MCF 10A (cell line): ENCODE results near the gene CEMIP. TPM values are rescaled to one million over a fixed set of nuclear protein-coding genes. Genes with fewer than 3 reads are reported as not detected.
A peak's percentile ranks its signal among the peaks of the same experiment; 100 is the strongest.

Source experiments
- BruUV-seq: library from RNA; stranded (reverse); fragments of 400-500 nt; replicated peaks from 2 replicates; lab custom pipeline; 2021; lab: Mats Ljungman, UMichigan
- CTCF ChIA-PET: fragments of 300-600 bp; sonication (Branson Sonifier 250); formaldehyde crosslinking; extraction: SDS; loops from one replicate; lab custom pipeline; 2021; ENCODE audit warnings: antibody characterized with exemption, inconsistent platforms; lab: Yijun Ruan, JAX
- POLR2A ChIA-PET: fragments of 300-600, 350-650 bp; sonication (Branson Sonifier 250); formaldehyde crosslinking; extraction: SDS; loops from one replicate; lab custom pipeline; 2020; ENCODE audit warnings: antibody characterized with exemption, inconsistent platforms; lab: Yijun Ruan, JAX
- DNase-seq: peaks from one replicate; pipeline ENCODE4 v3.0.0-alpha.2; 2018; ENCODE audit not compliant: unreplicated experiment
- H3K27ac Mint-ChIP-seq: one replicate; pipeline ENCODE4 v1.8.0; 2022; ENCODE audit warnings: mild to moderate bottlenecking, low read depth, mixed read lengths; ENCODE audit not compliant: unreplicated experiment
- H3K27me3 Mint-ChIP-seq: one replicate; pipeline ENCODE4 v1.8.0; 2022; ENCODE audit warnings: mixed read lengths; ENCODE audit not compliant: insufficient read depth, unreplicated experiment
- H3K36me3 Mint-ChIP-seq: one replicate; pipeline ENCODE4 v1.8.0; 2022; ENCODE audit warnings: mild to moderate bottlenecking, moderate library complexity, mixed read lengths; ENCODE audit not compliant: insufficient read depth, unreplicated experiment
- H3K4me1 Mint-ChIP-seq: one replicate; pipeline ENCODE4 v1.8.0; 2022; ENCODE audit warnings: mixed read lengths; ENCODE audit not compliant: insufficient read depth, unreplicated experiment
- H3K4me3 Mint-ChIP-seq: one replicate; pipeline ENCODE4 v1.8.0; 2022; ENCODE audit warnings: mild to moderate bottlenecking, moderate library complexity, mixed read lengths; ENCODE audit not compliant: unreplicated experiment
- H3K9me3 Mint-ChIP-seq: one replicate; pipeline ENCODE4 v1.8.0; 2022; ENCODE audit warnings: mixed read lengths; ENCODE audit not compliant: unreplicated experiment
- intact Hi-C: fragments of 100-400 bp; cut with micrococcal nuclease; formaldehyde crosslinking; loops from 2 replicates; pipeline ENCODE4 v1.14.1; 2022
- total RNA-seq: library from RNA; stranded (reverse); gene quantifications from 2 replicates; pipeline ENCODE4 v1.2.3, GENCODE V29; 2022
- TF ChIP-seq, protein P1 (sequence below): fragments of 200-600 bp; IDR thresholded peaks from one replicate; pipeline ENCODE4 v1.8.0; 2022; ENCODE audit warnings: antibody characterized with exemption, mild to moderate bottlenecking; ENCODE audit not compliant: unreplicated experiment

The CEMIP gene
- total RNA-seq, 1 experiment from 2014 or later, result 0.14 TPM

DNA sequence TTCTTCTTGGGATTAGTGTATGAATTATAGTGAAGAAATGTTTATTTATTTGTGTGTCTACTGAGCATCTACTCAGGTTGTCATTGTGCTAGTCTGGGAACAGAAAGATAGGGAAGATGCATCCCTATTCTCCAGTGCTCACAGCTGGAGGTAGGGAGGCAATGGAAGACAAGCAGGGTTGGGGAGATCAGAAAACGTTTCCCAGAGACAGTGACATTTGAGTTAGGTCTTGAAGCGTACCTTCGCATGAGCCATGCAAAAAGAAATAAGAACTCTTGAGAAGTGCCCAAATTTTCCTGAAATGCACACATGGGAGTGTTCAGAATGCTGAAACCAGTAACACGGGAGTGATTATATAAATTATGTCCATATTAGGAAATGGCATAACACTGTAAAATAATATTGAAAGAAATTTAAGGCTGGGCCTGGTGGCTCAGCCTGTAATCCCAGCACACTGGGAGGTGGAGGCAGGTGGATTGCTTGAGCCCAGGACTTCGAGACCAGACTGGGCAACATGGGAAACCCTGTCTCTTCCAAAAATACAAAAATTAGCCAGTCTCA, 5.3 kb upstream of the CEMIP start:
- Mint-ChIP-seq H3K27ac (no peak overlapping the region), H3K4me1 (peaks cover 10% of the 10 kb centered on the region), H3K9me3 (no peaks in the 10 kb centered on the region), H3K27me3 (no peaks in the 10 kb centered on the region), H3K4me3 (no peak overlapping the region), H3K36me3 (no peaks in the 10 kb centered on the region)
- intact Hi-C loops, result no loop called here
- no peak for DNase-seq
- TF ChIP-seq, protein P1, sequence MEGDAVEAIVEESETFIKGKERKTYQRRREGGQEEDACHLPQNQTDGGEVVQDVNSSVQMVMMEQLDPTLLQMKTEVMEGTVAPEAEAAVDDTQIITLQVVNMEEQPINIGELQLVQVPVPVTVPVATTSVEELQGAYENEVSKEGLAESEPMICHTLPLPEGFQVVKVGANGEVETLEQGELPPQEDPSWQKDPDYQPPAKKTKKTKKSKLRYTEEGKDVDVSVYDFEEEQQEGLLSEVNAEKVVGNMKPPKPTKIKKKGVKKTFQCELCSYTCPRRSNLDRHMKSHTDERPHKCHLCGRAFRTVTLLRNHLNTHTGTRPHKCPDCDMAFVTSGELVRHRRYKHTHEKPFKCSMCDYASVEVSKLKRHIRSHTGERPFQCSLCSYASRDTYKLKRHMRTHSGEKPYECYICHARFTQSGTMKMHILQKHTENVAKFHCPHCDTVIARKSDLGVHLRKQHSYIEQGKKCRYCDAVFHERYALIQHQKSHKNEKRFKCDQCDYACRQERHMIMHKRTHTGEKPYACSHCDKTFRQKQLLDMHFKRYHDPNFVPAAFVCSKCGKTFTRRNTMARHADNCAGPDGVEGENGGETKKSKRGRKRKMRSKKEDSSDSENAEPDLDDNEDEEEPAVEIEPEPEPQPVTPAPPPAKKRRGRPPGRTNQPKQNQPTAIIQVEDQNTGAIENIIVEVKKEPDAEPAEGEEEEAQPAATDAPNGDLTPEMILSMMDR, result no peak
- no TSS peak for BruUV-seq
- POLR2A ChIA-PET, result no interaction called here
- CTCF ChIA-PET, result interaction anchor here (0.6 to 1.4 kb wide), 2 partner anchors 196 to 1922 kb away, joined by 4 to 5 read pairs; no protein-coding TSS in a partner anchor

DNA sequence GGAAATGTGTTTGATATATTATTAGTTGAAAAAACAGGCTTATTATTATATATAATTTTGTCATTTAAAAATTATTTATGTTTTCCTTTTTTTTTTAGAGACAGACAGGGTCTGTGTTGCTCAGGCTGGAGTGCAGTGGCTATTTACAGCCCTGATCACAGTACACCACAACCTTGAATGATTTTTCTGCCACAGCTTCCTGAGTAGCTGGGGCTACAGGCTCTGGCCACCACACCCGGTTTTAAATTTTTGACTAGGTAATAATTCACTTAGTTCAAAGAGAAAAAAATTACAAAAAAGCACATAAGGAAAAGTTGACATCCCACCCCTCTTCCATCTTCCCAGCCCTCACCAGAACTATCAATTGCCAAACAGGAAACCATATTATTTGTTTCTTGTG, 4.7 kb upstream of the CEMIP start:
- H3K36me3 Mint-ChIP-seq, result no peaks in the 10 kb centered on the region
- TF ChIP-seq, protein P1, result no peak
- no peak overlapping the region for H3K27ac Mint-ChIP-seq
- DNase-seq, result no peak
- ChIA-PET POLR2A (interaction anchor here (1.0 kb wide), 1 partner anchor 194 kb away, joined by 5 read pairs; no protein-coding TSS in a partner anchor), CTCF (interaction anchor here (0.6 to 6.9 kb wide), 5 partner anchors 78 to 209 kb away, joined by 3 to 260 read pairs (median 9); no protein-coding TSS in a partner anchor)
- H3K4me1 Mint-ChIP-seq, result peaks cover 11% of the 10 kb centered on the region
- no peaks in the 10 kb centered on the region for H3K27me3 Mint-ChIP-seq
- no peak overlapping the region for H3K4me3 Mint-ChIP-seq
- intact Hi-C loops, result no loop called here
- no peaks in the 10 kb centered on the region for H3K9me3 Mint-ChIP-seq
- no TSS peak for BruUV-seq

DNA sequence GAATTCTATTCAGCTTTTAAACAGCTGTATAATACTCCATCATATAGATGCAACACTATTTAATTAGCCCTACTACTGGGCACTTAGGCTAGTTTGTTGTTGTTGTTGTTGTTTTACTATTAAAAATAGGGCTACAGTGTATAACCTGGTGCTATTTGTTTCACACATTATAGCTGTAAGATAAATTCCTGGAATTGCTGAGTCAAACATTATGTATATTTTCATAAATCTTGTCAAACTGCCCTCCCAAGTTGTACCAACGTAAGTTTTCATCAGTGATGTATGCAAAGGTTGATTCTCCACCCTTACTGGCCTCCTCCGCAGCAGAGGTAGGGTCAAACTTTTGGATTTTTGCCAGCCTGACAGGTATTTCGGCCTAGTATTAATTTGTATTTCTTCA, 3.8 kb upstream of the CEMIP start:
- Mint-ChIP-seq H3K4me1 (peaks cover 20% of the 10 kb centered on the region), H3K9me3 (no peaks in the 10 kb centered on the region), H3K27ac (no peak overlapping the region), H3K36me3 (no peaks in the 10 kb centered on the region), H3K4me3 (no peak overlapping the region), H3K27me3 (no peaks in the 10 kb centered on the region)
- intact Hi-C loops, result no loop called here
- TF ChIP-seq, protein P1, result no peak
- BruUV-seq, result no TSS peak
- no peak for DNase-seq
- ChIA-PET CTCF (interaction anchor here (0.6 to 6.9 kb wide), 13 partner anchors 33 to 318 kb away, joined by 3 to 260 read pairs (median 6); no protein-coding TSS in a partner anchor), POLR2A (interaction anchor here (0.7 to 3.3 kb wide), 5 partner anchors 80 to 207 kb away, joined by 3 to 33 read pairs (median 5); partner anchors contain the start of gene ABHD17C)

DNA sequence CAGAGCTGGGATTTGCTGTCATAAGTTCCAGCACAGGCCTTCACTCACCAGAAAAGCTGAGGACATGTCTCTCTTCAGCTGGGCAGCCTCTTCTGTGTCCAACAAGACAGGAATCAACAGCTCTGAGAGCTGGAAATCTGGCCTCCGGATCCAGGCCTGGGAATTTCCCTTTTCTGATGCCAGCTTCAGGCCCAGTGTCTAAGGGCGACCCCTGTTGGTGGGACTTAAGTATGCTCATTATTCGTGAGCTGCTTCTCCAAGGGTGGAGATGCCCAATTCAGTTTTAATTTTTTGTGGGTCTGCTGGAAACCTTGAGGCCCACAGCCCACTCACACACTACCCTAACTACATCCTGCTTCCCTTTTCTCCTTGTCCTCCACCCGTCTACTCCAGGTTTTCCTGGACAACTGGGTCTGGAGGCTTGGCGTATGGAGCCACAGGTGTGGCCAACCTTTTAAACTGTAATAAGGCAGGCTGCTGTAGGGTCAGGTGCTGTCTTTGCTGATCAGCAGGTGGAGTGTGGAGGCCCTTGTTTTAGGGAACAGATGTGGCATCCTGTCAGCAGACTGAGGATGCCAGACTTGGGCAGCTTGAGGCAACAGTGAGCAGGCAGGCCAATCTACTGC, 2.6 kb upstream of the CEMIP start:
- Mint-ChIP-seq H3K4me1 (peaks cover 20% of the 10 kb centered on the region), H3K27ac (peak overlapping the region; percentile 31), H3K4me3 (no peak overlapping the region), H3K27me3 (no peaks in the 10 kb centered on the region), H3K9me3 (no peaks in the 10 kb centered on the region), H3K36me3 (no peaks in the 10 kb centered on the region)
- peak; percentile 65 for DNase-seq
- TF ChIP-seq, protein P1, result peak; percentile 54
- CTCF ChIA-PET, result interaction anchor here (0.6 to 6.9 kb wide), 36 partner anchors 8 to 357 kb away, joined by 3 to 260 read pairs (median 4); partner anchors contain the start of gene ABHD17C
- no TSS peak for BruUV-seq
- POLR2A ChIA-PET, result interaction anchor here (0.9 to 3.3 kb wide), 7 partner anchors 58 to 321 kb away, joined by 3 to 33 read pairs (median 5); partner anchors contain the start of gene ABHD17C
- intact Hi-C loops, result loop anchor here (1.0 kb wide), 2 partner anchors 80 to 357 kb away; no protein-coding TSS in a partner anchor
